DLD1 (cell line): ENCODE data around the gene ZNF429.
"Not testable (repeated sequence)": the region's sequence is repeated elsewhere in the genome, so short reads cannot be mapped to it uniquely, and the experiment has no call there.

Experiments
- in situ Hi-C: cut with HindIII; loops from 2 replicates; pipeline ENCODE4 v1.10.0; 2017; ENCODE audit warnings: low sequenced_read_pairs

ZNF429 gene

GRCh38 chr19:21505459-21506451 is at the start of gene ZNF429:
TSS of gene ZNF429 (plus strand) at chr19:21505602. CDS start at chr19:21505772, 170 bp downstream.
- in situ Hi-C loops: no loop called here

- in situ Hi-C loops: no loop called here
Measured at GRCh38 chr19:21460686-21461085, 44.7 kb upstream of the ZNF429 start.

DNA sequence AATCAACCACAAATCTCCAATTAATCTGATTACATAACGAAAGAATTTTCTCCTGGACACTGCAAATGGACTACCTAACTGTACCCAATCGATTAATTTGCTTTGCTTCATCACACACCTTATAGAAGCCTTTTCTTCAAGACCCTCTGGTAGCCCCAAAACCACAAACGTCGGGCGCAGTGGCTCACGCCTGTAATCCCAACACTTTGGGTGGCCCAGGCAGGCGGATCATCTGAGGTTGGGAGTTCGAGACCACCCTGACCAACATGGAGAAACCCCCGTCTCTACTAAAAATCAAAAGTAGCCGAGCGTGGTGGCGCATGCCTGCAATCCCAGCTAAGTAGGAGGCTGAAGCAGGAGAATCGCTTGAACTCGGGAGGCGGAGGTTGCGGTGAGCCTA is 42.9 kb upstream of the ZNF429 start:
- in situ Hi-C loops: no loop called here

DNA sequence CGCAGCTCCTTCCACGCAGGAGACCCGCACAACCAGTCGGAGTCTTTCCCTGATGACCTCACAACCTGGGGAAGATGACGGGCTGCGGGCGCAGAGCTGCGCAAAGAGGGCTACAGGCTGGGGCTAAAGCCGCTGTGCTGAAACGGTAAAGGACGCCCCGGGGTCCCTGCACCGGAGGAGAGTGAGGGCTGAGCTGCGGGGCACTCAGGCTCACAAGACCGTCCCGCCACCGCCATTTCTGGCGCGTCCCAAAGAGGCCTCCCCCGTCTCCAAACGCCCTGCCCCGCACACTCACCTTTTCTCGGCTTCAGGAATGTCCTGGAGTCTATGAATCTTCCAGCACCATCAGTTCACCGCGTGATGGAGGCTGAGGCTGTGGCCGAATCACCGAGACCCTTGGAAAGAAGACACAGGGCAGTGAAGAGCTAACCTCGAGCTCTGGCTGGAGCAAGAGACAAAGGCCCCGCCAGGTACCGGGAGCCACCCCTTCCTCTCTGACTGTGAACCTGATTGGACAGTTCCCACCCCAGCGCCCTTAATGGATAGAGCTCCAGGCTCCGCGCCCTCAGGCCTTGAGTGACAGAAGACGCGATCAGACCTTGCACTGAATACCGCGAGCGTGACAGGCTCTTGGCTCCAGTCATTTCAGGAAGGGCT is 41.8 kb upstream of the ZNF429 start:
- in situ Hi-C loops: no loop called here

DNA sequence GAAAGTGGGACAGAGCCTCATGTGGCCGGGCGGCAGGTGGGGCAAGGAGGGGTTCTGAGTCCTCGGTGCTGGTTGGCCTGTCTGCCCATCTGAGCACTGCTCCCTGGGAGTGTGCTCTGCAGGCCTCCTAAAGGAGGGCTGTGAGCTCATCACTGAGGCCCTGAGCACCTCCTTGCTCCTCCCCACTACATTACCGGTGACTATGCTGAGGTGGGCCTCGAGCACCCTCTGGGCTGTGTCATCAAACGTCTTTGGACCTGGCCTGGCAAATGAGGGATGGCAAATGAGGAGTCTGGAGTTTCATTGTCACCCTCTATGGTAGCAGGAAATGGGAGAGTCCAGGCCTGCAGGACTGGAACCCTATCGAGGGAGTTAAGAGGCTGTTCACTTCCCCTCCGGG is 38.8 kb upstream of the ZNF429 start:
- in situ Hi-C loops: no loop called here

GRCh38 chr19:21468791-21469190 is 36.6 kb upstream of the ZNF429 start:
- in situ Hi-C loops: no loop called here

DNA sequence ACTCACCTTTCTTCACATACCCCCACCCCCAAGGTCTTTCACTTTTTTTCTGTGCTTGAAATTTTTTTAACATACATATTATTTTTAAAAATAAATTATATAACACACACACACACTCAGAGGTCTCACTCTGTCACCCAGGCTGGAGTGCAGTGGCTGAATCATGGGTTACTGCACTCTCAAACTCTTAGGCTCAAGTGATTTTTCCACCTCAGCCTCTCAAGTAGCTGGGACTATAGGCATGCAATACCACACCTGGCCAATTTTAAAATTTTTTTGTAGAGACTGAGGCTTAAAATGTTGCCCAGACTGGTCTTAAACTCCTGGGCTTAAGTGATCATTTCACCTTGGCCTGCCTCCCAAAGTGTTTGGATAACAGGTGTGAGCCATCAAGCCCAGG is 32.9 kb upstream of the ZNF429 start:
- in situ Hi-C loops: no loop called here

DNA sequence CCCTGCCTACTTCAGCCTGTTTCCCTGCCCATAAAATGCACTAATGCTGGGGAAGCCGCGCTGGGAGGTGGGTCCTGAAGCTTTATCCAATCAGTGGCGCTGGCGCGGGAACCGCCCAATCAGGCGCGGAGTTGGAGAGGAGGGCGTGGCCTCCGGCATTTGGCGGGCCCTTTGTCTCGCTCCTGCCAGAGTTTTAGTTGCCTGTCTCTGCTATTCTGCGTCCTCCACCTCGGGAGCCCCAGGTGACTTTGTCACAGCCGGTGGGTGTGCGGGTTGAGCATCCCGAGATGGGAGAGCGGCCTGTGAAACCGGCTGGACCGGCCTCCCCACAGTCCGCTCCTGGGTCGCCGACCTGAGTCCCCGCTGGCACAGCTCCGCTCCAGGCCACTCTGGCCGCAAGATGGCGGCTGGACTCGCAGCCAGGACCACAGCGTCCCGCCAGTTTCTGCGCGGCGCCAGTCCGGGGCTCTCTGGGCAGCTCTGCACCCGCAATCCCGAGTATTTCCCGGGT is 30.7 kb upstream of the ZNF429 start:
- in situ Hi-C loops: no loop called here

DNA sequence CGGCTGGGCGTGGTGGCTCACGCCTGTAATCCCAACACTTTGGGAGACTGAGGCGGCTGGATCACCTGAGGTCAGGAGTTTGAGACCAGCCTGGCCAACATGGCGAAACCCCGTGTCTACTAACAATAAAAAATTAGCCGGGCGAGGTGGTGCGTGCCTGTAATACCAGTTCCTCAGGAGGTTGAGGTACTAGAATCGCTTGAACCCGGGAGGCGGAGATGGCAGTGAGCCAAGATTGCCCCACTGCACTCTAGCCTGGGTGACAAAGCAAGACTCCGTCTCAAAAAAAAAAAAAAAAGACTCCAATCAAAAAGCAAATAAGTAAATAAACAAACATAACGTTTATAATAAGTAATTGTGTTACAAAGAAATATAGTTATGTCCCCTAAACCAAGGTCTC is 23.0 kb upstream of the ZNF429 start:
- in situ Hi-C loops: not testable (repeated sequence)

GRCh38 chr19:21482863-21483276 is 22.5 kb upstream of the ZNF429 start:
- in situ Hi-C loops: no loop called here

- in situ Hi-C loops: no loop called here
Measured at GRCh38 chr19:21483589-21484170, 21.7 kb upstream of the ZNF429 start.

- in situ Hi-C loops: no loop called here
Measured at GRCh38 chr19:21484631-21485030, 20.8 kb upstream of the ZNF429 start.

DNA sequence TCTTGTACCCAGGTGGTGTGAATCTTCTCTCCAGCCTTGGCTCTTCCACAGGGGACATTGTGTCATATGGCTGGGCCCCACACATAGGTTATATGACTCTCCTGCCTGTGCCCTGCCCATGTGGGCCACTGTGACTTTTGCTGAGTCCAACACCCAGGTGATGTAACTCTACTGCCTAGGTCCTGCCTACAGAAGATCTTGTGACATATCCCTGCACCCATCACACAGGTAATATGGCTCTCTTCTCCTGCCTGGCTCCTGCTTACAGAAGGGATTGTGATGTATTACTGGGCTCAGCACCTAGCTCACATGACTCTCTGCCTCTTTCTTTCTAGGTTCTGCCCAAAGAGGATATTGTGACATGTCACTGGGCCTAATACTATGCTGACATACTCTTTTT is 19.5 kb upstream of the ZNF429 start:
- in situ Hi-C loops: no loop called here

DNA sequence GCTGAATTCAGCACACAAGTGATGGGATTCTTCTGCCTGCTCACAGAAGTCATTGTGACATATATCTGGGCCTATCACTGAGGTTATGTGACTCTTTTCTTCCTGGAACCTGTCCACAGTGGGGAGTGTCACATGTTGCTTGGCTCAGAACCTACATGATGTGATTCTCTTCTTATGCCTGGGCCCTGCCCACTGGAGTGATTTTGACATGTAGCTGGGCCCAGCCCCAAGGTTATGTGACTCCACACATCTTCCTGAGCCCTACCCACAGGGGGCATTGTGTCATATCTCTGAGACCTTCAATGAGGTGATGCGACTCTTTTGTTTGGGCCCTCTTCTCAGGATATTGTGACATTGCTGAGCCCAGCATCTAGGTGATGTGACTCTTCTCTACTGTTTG is 17.4 kb upstream of the ZNF429 start:
- in situ Hi-C loops: no loop called here

GRCh38 chr19:21491146-21491545 is 14.3 kb upstream of the ZNF429 start:
- in situ Hi-C loops: no loop called here

DNA sequence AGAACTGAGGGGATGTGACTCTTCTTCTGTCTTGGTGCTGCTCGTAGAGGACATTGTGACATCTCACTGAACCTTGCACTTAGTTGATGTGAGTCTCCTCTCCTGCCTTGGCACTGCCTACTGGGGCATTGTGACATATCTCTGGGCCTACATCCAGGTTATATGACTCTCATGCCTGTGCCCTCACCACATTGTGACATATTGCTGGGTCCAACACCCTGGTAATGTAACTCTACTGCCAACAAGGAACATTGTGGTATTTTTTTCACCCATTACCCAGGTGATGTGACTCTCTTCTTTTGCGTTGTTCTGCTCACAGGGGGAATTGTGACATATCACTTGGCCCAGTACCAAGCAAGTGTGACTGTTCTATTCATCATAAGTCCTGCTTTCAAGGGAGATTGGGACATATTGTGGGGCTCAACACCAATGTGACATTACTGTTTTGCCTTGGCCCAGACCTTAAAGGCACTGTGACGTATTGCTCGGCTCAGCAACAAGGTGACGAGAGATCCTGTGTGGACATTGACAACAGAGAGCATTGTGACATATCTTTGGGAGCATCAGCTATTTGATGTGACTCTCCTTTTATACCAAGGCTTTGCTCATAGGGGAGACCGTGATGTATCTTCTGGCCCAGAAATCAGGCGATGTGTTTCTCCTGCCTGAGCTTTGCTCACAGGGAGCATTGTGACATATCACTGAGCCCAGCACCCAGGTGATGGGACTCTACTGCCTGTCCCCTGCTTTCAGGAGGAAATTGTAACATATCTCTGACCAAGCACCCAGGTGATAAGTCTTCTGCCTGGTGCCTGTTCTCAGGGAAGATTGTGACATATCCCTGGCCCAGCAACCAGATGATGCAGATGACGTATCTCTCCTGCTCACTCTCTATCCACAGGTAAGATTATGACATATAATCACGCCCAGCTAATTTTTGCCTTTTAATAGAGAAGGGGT is 12.2 kb upstream of the ZNF429 start:
- in situ Hi-C loops: no loop called here

- in situ Hi-C loops: no loop called here
Measured at GRCh38 chr19:21496876-21497275, 8.5 kb upstream of the ZNF429 start.

DNA sequence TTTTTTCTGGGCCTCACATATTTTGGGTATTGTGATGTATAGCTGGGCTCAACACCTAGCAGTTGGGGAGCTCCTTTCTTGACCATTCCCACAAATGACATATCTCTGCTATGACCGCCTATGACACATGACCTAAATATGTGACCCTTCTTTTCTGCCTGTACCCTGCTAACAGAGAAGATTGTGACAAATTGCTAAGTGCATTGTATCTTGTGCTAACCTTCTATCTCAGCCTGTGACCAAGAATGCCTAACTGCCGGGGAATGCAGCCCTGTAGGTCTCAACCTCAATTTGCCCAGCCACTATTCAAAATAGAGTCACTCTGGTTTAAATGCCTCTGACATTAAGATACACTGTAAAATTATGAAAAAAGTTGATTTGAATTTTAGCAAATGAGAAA is 6.8 kb upstream of the ZNF429 start:
- in situ Hi-C loops: no loop called here

- in situ Hi-C loops: no loop called here
Measured at GRCh38 chr19:21508198-21508597, 2.8 kb downstream of the ZNF429 start.

- in situ Hi-C loops: not testable (repeated sequence)
Measured at GRCh38 chr19:21511058-21511457, 5.7 kb downstream of the ZNF429 start.
